GM12865 (cell line): ENCODE measurements around the gene NDUFAF5.

Source experiments
- DNase-seq: peaks from one replicate; pipeline ENCODE4 v3.0.0; 2010; ENCODE audit warnings: low read depth
- H3K4me3 ChIP-seq: 2 replicates; pipeline ENCODE4 v1.5.1; 2011; ENCODE audit warnings: mild to moderate bottlenecking, low read depth, low read length, control low read depth
- TF ChIP-seq, protein P1 (sequence below): IDR thresholded peaks from 2 replicates; pipeline ENCODE4 v1.5.1; 2011; ENCODE audit warnings: low read length, control low read depth, low read depth, inconsistent platforms; ENCODE audit not compliant: insufficient read depth; ENCODE audit errors: missing control alignments

Gene NDUFAF5

DNA sequence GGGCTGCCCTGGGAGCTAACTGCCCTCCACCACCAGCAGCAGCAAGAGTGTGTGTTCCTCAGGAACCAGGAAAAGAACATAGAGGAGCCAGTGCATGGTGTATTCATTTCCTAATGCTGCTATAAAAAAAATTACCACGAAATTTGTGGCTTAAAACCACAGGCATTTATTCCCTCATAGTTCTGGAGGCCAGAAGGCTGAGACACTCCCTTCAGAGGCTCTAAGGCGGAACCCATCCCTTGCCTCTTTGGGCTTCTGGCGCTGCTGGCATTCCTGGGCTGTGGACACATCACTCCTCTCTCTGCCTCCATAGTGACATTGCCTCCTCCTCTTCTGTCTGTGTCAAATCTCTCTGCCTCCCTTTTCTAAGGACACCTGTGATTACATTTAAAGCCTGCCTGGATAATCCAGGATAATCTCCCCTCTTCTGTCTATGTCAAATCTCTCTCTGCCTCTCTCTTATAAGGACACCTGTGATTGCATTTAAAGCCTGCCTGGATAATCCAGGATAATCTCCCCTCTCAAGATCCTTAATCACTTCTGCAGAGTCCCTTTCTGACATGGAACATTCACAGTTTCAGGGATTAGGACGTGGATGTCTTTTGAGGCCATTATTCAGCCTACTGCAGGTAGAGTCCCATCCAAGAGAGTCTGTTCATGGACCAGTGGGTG, 54.7 kb downstream of the NDUFAF5 start:
- H3K4me3 ChIP-seq: no peak overlapping the region
- no peak for DNase-seq
- TF ChIP-seq, protein P1, sequence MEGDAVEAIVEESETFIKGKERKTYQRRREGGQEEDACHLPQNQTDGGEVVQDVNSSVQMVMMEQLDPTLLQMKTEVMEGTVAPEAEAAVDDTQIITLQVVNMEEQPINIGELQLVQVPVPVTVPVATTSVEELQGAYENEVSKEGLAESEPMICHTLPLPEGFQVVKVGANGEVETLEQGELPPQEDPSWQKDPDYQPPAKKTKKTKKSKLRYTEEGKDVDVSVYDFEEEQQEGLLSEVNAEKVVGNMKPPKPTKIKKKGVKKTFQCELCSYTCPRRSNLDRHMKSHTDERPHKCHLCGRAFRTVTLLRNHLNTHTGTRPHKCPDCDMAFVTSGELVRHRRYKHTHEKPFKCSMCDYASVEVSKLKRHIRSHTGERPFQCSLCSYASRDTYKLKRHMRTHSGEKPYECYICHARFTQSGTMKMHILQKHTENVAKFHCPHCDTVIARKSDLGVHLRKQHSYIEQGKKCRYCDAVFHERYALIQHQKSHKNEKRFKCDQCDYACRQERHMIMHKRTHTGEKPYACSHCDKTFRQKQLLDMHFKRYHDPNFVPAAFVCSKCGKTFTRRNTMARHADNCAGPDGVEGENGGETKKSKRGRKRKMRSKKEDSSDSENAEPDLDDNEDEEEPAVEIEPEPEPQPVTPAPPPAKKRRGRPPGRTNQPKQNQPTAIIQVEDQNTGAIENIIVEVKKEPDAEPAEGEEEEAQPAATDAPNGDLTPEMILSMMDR: no peak

DNA sequence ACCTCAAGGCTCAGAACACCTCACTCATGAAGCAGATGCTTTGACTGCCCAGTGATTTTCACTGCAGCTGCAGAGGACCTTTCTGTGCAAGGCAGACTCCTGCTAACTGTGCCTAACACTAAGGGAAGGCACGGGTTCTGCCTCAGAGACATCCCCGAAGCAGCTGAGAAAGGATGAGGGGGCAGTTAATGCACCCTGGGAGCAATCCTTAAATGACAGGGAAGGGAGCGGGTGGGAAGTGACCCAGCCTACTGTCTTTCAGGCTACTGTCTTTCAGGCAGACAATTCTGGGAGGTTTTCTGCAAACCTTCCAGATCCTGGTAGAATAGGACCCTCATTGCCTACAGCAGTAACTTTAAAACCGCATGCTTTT, 55.3 kb downstream of the NDUFAF5 start:
- TF ChIP-seq, protein P1: no peak
- no peak for DNase-seq
- H3K4me3 ChIP-seq: no peak overlapping the region

DNA sequence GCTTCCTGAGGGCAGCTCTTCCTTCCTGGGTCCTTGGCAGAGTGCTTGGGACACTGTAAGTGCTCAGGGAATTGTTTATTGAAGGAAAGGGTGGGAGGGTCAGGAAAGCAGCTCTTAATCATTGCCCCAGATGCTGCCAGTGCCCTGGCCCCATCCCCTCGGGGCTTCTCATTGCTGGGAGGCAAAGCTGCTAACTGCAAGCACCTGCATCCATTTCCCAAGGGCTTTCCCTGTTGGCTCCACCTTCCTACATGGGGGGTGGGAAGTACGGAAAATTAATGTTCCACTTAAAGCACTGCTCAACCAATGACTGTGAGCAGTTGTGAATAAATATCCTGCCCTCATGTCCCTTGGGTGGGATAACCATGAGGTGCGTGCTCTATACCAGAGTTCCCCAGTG, 56.4 kb downstream of the NDUFAF5 start:
- TF ChIP-seq, protein P1: no peak
- DNase-seq: no peak
- H3K4me3 ChIP-seq: no peak overlapping the region

DNA sequence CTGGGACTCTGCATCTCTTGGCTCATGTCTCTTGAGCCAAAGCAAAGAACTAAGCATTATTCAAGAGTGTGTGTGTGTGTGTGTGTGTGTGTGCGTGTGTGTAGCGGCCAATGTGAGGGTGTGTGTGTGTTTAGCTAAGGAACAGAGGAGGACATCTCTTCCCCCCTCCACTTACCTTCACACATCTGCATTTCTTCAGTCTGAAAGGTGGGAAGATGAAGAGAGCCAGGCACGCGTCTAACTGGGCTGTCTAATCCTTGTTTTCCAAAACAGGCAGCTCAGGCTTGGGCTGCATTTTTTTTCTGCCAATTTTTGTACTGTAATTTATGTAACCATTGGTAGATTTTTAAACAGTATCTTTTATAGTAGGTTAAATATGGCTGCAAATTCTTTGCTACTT, 59.5 kb downstream of the NDUFAF5 start:
- TF ChIP-seq, protein P1: no peak
- no peak overlapping the region for H3K4me3 ChIP-seq

DNA sequence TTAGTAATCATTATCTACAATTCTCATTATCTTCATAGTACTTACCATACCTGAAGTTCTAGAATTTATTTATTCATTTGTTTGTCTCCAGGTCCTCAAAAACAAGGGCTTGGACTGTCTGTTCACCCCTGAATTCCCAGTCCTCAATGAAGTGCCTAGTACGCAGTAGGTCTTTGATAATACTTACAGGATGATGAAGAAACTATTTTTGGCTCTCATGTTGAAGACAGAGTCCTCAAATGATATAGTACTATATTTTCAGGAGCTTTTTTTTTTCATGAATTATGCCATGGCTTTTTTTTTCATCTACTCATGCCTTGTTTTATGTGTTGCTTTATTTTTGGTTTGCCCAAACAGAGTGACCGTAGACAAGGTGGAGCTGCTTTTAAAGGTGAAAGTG, 66.5 kb downstream of the NDUFAF5 start:
- H3K4me3 ChIP-seq: no peak overlapping the region
- no peak for DNase-seq
- TF ChIP-seq, protein P1: no peak

More for the DNA sequence above, 59.5 kb downstream of the NDUFAF5 start:
- DNase-seq: no peak

DNA sequence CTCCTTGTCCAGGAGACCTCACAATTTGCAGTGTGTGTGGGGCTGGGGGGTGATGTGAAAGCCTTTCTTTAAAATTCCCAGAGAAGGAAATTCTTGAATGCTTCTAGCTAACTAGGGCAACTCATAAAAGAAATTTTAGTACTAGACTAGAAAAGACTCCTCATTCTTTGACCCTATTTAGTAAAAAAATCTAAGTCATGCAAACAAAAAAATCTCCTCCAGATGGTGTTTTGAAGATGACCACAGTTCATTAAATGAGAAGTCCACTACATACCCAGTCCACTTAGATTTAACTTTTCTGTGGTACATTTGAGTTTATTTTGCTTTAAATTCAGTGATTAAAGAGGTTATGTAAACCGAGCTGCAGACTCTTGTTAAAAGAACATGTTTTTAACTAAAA, 67.5 kb downstream of the NDUFAF5 start:
- TF ChIP-seq, protein P1: no peak
- DNase-seq: no peak
- no peak overlapping the region for H3K4me3 ChIP-seq

DNA sequence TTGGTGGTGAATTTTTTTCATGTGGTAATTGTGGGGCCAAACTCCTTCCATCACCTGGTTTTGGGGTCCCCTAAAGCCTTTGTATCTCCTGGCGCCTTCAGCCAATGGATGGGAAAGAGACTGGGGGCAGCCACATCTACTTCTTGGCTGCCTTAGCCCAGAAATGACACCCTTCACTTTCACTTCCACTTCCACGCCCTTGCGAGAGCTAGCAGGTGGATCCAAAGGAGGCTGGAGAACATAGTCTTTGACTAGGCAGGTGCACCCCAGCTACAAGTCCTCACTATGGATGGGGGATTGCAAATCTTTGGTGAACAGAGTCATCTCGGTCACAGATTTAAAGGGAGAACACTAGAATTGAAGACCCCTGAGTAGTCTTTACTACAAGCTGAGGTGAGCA, 70.8 kb downstream of the NDUFAF5 start:
- no peak overlapping the region for H3K4me3 ChIP-seq
- no peak for DNase-seq
- TF ChIP-seq, protein P1: no peak
